ENCODE results near the gene BATF3.

BATF3 gene

DNA sequence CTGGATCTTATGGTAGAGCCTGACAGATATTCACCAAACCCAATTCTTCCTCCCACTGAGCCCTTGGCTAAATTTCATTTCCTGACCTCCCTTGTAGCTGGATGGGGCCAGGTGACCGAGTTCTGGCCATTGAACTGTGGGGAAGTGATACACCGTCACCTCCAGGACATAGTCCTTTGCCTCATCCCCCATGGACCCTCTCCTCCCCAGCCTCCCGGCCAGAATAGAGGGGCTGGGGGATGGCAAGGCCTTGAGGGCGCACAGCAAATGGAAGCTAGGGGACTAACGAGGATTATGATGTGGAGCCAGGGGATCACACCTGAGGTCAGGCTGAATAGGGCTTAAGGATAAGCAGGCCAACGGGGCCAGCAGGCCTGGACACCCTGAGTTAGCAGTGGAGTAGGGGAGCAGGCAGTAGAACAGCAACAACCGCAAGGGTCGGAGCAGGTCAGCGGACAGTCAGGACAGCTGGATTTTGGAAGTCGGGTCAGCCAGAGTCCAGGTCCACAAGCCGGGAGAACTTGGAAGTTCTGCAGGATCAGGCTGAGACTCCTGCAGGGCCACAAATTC, 15.0 kb downstream of the BATF3 start:
- no peak for DNase-seq (ENCODE audit: low read depth)

- DNase-seq (ENCODE audit: low read depth), result no peak
These were observed 15.6 kb downstream of the BATF3 start for GRCh38 chr1:212684076-212684475.

DNA sequence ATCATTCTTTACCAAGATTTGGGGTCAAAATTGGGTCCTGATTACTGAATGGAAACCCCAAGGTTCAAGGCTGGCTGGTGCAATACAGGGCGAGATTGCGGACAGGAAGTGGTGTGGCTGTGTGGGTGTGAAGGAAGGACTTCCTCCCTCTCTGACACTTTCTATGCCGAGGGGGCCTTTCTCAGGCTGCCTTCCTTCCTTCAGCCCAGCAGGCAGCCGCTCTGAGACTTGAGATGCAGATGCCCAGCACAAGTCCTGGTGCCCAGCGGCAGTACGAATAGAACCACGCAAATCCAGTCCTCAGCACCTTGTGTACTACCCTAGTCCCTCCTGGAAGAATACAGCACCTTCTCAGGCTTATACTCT, 16.3 kb downstream of the BATF3 start:
- DNase-seq (ENCODE audit: low read depth), result no peak

GRCh38 chr1:212680680-212681389, 18.8 kb downstream of the BATF3 start:
- DNase-seq (ENCODE audit: low read depth), result no peak

DNA sequence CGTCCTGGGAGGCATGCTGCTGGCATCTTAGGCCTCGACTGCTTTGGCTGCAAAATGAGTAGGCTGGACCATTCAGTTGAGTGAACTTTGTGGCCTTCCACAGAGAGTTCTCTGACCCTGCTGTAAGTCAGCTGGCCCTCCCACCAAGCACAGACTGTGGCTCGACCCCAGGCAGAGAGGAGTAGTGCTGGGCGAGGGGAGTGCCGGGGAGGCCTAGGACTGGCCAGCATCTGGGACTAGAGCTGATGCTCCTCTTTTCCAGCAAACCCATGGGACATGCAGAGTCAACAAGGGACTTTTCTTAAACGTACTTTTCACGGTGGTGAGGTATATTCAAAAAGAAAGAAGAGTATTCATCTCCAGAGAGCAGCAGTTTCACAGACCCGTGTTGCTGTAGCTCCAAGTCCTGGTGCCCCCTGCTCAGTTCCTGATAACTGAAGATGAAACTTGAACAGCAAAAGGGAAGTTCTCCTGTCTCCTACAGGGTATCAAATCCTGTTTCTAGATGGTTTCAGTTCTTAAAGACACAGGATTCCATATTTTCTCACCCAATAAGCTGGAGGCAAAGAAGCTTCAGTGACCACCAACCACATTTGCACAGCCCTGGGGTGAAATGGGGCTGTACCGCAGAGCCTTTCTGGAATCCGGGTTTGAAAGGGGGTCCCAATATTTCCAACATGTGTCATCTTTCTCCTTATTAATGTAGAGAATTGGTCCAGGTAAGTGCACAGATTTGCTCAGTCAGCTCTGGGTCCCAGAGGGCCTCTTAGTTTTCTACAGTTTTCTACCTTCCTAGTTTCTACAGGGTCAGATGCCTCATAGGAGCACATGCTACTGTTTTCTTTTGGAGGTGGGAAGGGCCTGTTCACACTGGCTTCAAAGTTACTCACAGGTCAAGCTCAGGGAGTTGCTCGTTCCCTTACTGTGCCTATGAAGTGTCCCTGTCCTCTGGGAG, 20.9 kb downstream of the BATF3 start:
- DNase-seq (ENCODE audit: low read depth), result no peak

- no peak for DNase-seq (ENCODE audit: low read depth)
These were observed 22.1 kb downstream of the BATF3 start for GRCh38 chr1:212677573-212677972.

DNA sequence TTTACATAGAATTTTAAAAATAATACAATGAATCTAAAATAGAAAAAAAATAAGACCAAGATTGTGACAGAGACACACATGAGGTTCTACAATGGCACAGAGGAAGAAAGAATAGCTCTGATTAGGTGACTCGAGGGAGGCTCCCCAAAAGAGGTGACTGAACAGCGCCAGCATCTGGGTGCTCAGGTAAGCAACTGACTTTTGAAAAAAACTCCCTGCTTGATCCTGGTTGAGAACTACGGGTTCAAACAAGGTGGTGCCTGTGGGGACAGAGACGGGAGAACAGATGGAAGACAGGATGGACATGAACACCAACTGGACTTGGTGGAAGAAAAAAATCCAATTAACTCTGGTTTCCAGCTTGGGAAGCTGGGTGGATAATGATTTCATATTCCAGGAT, 22.5 kb downstream of the BATF3 start:
- no peak for DNase-seq (ENCODE audit: low read depth)

GRCh38 chr1:212675675-212676074, 24.0 kb downstream of the BATF3 start:
- no peak for DNase-seq (ENCODE audit: low read depth)

- DNase-seq (ENCODE audit: low read depth), result no peak
These were observed 24.8 kb downstream of the BATF3 start for GRCh38 chr1:212674872-212675271.

DNA sequence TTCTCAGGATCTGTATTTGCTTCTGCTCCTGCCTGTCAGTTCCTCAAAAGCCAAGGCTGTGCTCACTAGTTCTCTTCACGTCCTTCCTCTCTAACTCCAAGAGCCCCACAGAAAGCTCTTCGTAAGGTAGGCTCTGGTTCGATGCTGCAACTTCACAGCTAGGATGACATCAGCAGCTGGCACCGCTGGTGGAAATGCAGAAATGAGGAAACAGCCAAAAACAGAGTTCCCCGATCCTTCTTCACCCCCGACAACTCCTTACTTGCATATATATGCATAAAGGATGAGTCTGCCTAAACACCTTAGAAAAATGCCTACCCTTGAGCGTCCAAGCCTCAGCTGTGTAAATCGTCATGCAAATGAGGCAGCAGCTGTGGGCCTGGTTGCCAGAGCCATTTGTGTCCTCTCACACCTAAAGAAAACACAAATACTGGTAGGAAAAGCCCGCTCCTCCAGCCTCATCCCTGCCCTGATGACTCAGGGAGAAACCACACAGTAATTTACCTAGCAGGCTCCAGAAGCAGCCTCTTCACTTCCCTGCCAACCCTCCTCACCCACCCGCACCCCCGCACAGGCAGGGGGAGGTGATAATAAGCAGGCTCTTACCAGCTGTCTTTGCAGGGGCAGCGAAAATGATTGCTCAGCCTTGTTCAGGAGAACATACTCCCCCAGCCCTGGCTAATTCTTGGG, 28.2 kb downstream of the BATF3 start:
- no peak for DNase-seq (ENCODE audit: low read depth)

DNA sequence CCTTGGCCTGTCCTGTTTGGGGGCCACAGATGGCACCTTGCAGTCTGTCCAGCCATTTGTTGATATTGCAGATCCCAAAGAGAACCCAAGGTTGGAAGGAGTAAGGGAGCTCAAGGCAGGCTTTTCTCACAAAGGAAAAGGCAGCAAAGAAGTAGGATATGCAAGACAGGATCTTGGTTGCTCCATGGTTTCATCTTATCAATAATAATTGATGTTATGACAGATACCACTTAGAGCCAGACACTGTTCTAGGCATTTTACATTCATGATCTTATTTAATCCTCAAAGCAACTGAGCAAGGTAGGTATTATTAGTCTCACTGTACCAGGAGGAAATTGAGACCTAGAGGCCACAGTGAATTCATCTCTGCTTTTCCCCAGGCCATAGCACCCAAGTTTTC, 28.8 kb downstream of the BATF3 start:
- DNase-seq (ENCODE audit: low read depth), result no peak

DNA sequence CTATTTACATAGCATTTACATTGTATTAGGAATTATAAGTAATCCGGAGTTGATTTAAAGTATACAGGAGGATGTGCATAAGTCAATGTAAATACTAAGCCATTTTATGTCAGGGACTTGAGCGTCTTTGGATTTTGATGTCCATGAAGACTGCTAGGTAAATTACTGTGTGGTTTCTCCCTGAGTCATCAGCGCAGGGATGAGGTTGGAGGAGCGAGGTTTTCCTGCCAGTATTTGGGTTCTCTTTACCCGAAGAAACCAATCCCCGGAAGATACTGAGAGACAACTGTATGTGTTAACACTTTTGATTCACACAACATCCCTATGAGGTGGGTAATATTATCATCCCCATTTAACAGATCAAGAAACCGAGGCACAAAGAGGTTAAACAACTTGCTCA, 29.3 kb downstream of the BATF3 start:
- no peak for DNase-seq (ENCODE audit: low read depth)

- no peak for DNase-seq (ENCODE audit: low read depth)
These were observed 30.0 kb downstream of the BATF3 start for GRCh38 chr1:212669600-212669999.

DNA sequence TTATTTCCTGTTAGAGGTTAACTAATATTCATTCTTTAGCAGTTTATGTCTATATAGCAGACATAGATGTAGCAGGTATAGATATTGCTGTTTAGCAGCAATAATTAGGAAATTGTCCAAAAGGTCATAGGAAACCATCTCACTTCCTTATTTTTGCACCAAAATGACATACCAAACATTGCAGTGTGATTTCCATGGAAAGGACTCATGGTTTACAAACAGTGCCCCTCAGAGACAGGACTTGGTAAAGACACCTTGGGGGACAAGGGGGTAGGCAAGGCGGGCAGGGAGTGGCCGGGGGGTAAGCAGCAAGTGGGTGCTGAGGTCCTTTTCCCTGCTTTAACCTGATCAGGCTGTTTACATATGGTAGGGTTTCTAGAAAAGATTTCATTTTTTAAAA, 30.5 kb downstream of the BATF3 start:
- no peak for DNase-seq (ENCODE audit: low read depth)

DNA sequence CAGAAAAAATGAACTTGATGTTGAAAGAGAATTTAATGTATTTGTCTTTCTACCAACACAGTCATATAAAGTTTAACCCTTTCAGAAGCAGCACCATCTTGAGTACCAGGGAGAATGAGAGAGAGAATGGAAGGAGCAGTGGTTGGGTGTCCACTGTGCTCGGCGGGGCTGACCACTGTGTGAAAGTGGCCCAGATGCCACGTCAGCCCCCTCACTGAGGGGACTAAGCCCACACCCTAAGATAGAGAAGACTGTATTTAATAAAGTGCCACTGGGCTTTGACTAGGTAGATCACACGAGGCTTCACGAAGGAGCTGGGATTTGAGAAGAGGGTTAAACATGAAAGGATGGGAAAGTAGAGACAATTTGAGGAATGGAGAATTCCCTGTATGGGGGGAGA, 31.2 kb downstream of the BATF3 start:
- no peak for DNase-seq (ENCODE audit: low read depth)

GRCh38 chr1:212667223-212668139, 32.2 kb downstream of the BATF3 start:
- no peak for DNase-seq (ENCODE audit: low read depth)

- no peak for DNase-seq (ENCODE audit: low read depth)
These were observed 33.4 kb downstream of the BATF3 start for GRCh38 chr1:212666116-212666775.

DNA sequence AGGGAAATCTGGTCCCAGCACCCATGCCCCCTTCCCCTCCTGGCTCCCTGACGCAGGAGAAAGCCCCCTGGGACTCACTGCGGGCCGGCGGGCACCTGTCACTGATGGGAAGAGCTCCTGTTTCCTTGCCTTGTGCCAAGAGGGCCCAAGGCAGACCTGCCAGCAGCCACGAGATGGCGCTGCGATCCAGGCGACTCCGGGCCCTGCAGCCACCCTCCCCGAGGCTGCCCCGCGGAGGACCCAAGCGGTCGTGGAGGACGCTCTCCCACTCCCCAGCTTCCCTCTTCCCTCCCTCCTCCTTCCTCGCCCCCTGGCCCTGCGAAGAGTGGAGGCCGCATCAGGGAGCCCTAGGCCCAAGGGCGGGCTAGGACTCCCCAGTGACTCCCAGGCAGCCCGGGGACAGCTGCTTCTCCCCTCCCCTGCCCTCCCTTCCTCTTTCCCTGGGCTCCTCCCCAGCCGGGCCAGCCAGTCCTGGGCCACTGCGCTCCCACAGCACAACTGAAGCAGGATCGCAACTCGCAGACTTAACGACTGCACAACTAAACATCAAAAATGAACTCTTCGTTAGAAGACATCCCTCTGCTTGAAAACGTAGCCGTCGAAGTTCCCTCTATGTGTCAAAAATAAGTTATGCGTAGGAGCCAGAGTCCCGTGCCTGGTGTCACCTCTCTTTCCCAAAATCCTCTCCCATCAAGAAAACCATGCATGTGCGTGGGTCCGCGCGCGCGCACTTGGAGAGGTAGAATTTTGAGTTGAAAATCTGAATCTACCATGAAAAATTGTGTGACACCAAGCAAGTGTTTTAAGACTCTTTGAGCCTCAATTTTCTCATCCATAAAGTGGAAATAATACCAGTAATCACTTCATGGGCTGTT, 34.2 kb downstream of the BATF3 start:
- peak; percentile 62 for DNase-seq (ENCODE audit: low read depth)

GRCh38 chr1:212664409-212665199, 35.0 kb downstream of the BATF3 start:
- DNase-seq (ENCODE audit: low read depth), result no peak
